OCI-LY1 (cell line): ENCODE data around the gene POP7.

Source experiments
- CTCF ChIP-seq: fragments of 200-600 bp; sonication (generic), shearing (Covaris generic); IDR thresholded peaks from 2 replicates; pipeline ENCODE4 v1.5.1; 2017; ENCODE audit warnings: mild to moderate bottlenecking, antibody characterized with exemption, low read length, moderate library complexity, mixed read lengths
- EZH2 ChIP-seq: fragments of 200-600 bp; sonication (generic), shearing (Covaris generic); IDR thresholded peaks from 2 replicates; pipeline ENCODE4 v1.8.0; 2017; ENCODE audit warnings: borderline replicate concordance, mixed run types, mild to moderate bottlenecking, antibody characterized with exemption, low read length, moderate library complexity, mixed read lengths

DNA sequence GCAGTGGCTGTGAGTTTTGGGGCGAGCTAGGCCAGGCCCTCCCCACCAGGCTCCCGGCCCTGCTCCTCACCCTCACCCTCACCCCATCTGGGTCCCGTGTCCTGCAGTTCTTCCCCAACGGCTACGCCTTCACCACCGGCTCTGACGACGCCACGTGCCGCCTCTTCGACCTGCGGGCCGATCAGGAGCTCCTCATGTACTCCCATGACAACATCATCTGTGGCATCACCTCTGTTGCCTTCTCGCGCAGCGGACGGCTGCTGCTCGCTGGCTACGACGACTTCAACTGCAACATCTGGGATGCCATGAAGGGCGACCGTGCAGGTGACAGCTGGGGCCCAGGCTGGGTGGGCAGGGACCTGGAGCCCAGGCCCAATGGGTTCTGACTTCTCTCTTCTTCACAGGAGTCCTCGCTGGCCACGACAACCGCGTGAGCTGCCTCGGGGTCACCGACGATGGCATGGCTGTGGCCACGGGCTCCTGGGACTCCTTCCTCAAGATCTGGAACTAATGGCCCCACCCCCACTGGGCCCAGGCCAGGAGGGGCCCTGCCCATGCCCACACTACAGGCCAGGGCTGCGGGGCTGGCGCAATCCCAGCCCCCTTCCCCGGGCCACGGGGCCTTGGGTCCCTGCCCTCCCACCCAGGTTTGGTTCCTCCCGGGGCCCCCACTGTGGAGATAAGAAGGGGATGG lies 27.5 kb upstream of the POP7 start:
- no peak for TF ChIP-seq CTCF
- no peak for TF ChIP-seq EZH2
